Right renal cortex interstitium (tissue), 3 donors: ENCODE results near the gene FBXL5. TPM values are rescaled to one million over a fixed set of nuclear protein-coding genes. Genes with fewer than 3 reads are reported as not detected.

Experiments used
- DNase-seq, 3 donors: peaks; one replicate each; pipeline ENCODE4 v3.0.0-alpha.2; 2013; ENCODE audit warnings: low read depth in 3 of 3, low spot score in 2 of 3
- polyA plus RNA-seq, 3 donors: library from polyadenylated mRNA; unstranded; fragments of 120-200 nt; gene quantifications; one replicate each; pipeline ENCODE4 v1.2.1, GENCODE V29; 2013; ENCODE audit not compliant: insufficient read length in 3 of 3

FBXL5 gene
- polyA plus RNA-seq, 3 donors, result 136 to 147 (median 140) TPM

DNA sequence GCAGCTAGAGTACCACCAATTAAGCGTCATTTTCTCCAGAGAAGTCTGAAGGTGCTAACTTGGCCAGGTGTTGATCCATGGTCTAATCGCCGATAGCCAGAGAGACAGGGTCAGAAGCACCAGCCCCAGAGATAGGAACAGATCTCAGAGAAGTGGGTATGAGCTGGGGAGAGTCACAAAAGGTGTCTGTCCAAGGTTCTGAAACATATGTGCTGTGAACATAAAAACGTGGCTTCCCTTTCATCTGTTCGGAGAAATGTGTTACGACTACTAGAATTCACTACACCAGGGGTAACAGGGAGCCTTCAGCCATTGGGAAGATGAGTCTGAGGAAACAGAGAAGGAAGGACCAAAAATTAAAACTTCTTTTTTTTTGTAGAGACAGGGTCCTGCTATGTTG, 91.3 kb downstream of the FBXL5 start:
- DNase-seq, result no peak

DNA sequence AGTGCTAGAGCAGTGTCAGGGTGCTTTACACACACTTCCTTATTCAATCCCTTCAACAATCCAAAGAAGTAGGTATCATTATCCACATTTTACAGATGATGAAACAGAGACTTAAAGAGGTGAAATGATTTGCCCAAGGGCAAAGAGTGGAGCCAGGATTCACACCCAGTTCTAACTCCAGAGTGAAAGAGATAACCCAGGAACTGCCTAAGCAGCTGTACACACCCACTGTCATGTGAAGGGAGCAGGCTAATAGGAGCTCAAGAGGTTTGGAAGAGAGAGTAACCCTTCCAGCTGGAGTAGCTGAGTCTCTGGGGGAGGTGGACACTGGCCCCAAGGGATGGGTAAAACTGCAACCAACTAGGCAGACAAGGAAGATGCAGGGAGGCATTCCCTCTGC, 92.5 kb downstream of the FBXL5 start:
- DNase-seq, result no peak

- no peak for DNase-seq
Measured at GRCh38 chr4:15562114-15562513, 93.0 kb downstream of the FBXL5 start.

- no peak for DNase-seq
Measured at GRCh38 chr4:15558561-15558960, 96.6 kb downstream of the FBXL5 start.

DNA sequence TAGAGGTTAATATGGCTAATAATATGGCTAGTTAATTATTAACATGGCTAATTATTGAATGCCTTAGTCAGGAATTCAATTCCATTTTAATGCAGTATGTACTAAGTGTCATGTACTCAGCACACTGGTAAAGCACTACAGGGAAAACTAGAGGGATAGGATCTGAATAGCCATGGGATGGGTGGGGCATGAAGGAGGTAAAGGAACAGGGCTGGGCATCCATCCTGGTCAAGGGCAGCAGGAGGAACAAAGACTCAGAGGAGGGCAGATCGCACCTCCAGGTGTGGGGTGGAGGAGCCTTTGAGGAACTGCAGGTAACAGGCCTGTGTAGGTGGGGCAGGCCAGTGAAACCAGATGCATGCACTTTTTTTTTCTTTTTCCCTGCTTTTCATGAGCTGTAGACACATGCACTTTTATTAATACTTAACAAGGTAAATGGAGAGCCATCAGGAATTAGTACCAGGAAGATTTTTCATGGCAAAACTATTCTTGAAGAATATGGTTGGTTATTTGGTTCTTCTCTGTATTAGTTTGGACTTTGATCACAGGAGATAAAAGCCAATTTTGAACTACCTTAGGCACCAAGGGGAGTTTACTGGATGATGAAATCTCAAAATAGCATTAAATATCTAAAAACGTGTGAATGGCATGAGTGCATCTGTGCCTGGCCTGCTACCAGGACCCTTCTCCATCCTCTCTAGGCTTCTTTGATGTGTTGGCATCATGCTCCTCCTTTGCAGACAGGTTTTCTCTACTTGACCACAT, 97.2 kb downstream of the FBXL5 start:
- no peak for DNase-seq

GRCh38 chr4:15556511-15557092, 98.6 kb downstream of the FBXL5 start:
- no peak for DNase-seq

Other genes with a start within 250 kb of the FBXL5 start
- gene C1QTNF7, start 227.3 kb downstream of the FBXL5 start, polyA plus RNA-seq, result 10 to 100 TPM; 22.7 to 28.1 (median 22.8) TPM
- gene CC2D2A, start 185.5 kb downstream of the FBXL5 start, polyA plus RNA-seq, result 10 to 100 TPM; 54.3 to 58.9 (median 54.9) TPM
- 10 to 100 TPM; 67.4 to 76.7 (median 71.6) TPM for gene FAM200B, start 26.5 kb upstream of the FBXL5 start, polyA plus RNA-seq
- gene BST1, start 47.7 kb upstream of the FBXL5 start, polyA plus RNA-seq, result 10 to 100 TPM; 14.4 to 17.0 (median 15.1) TPM
- 1 to 10 TPM in 1 of 3 donors, under 1 TPM in 2; 0.78 to 1.1 (median 0.89) TPM for gene CD38, start 123.0 kb upstream of the FBXL5 start, polyA plus RNA-seq